A673 (cell line): ENCODE measurements around the gene HCLS1.

ENCODE experiments used
- CTCF ChIP-seq: fragments of 300-800, 200-600 bp; sonication (generic); conservative IDR thresholded peaks from 2 replicates; pipeline ENCODE4 v1.5.1; 2017; ENCODE audit warnings: low read depth, mild to moderate bottlenecking, antibody characterized with exemption, low read length, moderate library complexity, mixed read lengths
- EZH2 ChIP-seq: fragments of 200-600 bp; sonication (generic); IDR thresholded peaks from 2 replicates; pipeline ENCODE4 v1.6.1; 2017; ENCODE audit warnings: borderline replicate concordance, low read depth, mild to moderate bottlenecking, mixed read lengths, antibody characterized with exemption, low read length; ENCODE audit not compliant: poor library complexity, severe bottlenecking

GRCh38 chr3:121667333-121667732, 6.6 kb upstream of the HCLS1 start:
- TF ChIP-seq CTCF (no peak), EZH2 (no peak)
